Measurements from ENCODE around the gene SLC37A4.

DNA sequence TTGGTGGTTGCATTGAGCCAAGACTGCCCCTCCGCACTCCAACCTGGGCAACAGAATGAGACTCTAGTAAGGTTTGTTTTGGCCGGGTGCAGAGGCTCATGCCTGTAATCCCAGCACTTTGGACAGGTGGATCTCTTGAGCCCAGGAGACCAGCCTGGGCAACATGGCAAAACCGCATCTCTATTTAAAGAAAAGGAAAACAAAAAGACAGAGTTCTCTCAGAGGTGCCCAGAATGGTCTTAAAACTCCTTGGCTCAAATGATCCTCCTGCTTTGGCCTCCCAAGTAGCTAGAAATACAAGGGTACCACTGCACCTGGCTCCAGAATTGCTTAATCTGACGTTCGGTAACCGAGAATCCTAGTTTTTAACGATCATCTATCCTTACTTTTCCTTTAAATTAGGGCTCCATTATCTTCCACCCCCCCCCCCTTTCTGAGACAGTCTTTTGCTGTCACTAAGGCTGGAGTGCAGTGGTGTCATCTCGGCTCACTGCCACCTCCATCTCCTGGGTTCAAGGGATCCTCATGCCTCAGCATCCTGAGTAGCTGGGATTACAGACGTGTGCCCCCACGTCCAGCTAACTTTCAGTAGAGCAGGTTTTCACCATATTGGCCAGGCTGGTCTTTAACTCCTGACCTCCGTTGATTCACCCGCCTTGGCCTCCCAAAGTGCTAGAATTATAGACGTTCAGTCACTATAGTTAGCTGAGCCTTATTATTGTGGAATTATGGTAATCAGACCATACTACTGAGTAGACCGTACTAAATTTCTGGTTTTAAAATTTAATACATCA lies 14.3 kb downstream of the SLC37A4 start:
- TF ChIP-seq SMAD4 (CRISPR knock-in tag; IDR thresholded peaks at IDR 0.05): no peak
- TF ChIP-seq, protein P1, sequence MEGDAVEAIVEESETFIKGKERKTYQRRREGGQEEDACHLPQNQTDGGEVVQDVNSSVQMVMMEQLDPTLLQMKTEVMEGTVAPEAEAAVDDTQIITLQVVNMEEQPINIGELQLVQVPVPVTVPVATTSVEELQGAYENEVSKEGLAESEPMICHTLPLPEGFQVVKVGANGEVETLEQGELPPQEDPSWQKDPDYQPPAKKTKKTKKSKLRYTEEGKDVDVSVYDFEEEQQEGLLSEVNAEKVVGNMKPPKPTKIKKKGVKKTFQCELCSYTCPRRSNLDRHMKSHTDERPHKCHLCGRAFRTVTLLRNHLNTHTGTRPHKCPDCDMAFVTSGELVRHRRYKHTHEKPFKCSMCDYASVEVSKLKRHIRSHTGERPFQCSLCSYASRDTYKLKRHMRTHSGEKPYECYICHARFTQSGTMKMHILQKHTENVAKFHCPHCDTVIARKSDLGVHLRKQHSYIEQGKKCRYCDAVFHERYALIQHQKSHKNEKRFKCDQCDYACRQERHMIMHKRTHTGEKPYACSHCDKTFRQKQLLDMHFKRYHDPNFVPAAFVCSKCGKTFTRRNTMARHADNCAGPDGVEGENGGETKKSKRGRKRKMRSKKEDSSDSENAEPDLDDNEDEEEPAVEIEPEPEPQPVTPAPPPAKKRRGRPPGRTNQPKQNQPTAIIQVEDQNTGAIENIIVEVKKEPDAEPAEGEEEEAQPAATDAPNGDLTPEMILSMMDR (IDR thresholded peaks at IDR 0.05): no peak
- TF ChIP-seq, protein P2, sequence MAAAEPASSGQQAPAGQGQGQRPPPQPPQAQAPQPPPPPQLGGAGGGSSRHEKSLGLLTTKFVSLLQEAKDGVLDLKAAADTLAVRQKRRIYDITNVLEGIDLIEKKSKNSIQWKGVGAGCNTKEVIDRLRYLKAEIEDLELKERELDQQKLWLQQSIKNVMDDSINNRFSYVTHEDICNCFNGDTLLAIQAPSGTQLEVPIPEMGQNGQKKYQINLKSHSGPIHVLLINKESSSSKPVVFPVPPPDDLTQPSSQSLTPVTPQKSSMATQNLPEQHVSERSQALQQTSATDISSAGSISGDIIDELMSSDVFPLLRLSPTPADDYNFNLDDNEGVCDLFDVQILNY (CRISPR knock-in tag; IDR thresholded peaks at IDR 0.05): no peak
- TF ChIP-seq NR1H2 (CRISPR knock-in tag; IDR thresholded peaks at IDR 0.05): no peak
- no peak for TF ChIP-seq ELF4 (CRISPR knock-in tag; IDR thresholded peaks at IDR 0.05; ENCODE audit: low read depth)
- no peak for TF ChIP-seq ZNF317 (CRISPR knock-in tag; IDR thresholded peaks at IDR 0.05; ENCODE audit: borderline replicate concordance, low read depth)
- no peak for TF ChIP-seq RELA (CRISPR knock-in tag; IDR thresholded peaks at IDR 0.05; ENCODE audit: borderline replicate concordance)
